GM12875 (cell line): ENCODE data around the gene PHGDH.

ENCODE experiments used
- H3K4me3 ChIP-seq: one replicate; pipeline ENCODE4 v1.5.1; 2011; ENCODE audit warnings: low read depth, low read length, control low read depth
- TF ChIP-seq, protein P1 (sequence below): IDR thresholded peaks from 2 replicates; pipeline ENCODE4 v1.5.1; 2011; ENCODE audit warnings: low read depth, mild to moderate bottlenecking, control low read depth, inconsistent platforms, low read length, moderate library complexity, borderline replicate concordance; ENCODE audit not compliant: insufficient read depth

PHGDH gene

DNA sequence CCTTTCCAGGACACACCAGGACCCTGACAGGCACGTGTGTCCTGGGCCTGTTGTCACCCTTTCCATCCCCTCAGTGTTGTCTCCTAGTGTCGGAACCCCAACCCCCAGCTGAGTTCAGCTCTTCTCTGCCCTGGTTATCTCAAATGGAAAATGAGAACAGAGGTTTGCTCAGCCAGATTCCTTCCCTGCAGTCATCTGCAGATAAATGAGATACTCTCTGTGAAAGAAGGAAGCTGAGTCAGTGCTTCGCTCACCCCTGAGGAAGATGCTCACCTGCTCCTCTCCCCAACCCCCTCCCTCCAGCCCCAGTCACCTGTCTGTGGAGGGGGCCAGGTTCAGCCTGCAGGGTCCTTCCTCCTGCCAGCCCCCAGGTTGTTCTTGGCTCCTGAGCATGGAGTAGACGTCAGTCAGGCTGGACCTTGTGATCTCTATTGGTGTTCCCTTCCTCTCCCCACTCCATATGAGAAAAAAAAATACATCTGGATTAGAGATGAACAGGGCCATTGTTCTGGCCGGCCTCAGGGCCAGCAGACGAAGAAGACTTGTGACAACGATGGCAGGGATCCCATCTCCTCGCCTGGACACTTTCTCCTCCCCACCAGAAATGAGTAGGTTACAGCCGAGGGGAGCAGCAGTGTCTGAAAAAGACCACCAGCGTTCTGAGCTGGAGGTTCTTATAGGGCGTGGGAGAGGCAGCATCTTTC, 20.9 kb downstream of the PHGDH start:
- no peak overlapping the region for H3K4me3 ChIP-seq
- TF ChIP-seq, protein P1, sequence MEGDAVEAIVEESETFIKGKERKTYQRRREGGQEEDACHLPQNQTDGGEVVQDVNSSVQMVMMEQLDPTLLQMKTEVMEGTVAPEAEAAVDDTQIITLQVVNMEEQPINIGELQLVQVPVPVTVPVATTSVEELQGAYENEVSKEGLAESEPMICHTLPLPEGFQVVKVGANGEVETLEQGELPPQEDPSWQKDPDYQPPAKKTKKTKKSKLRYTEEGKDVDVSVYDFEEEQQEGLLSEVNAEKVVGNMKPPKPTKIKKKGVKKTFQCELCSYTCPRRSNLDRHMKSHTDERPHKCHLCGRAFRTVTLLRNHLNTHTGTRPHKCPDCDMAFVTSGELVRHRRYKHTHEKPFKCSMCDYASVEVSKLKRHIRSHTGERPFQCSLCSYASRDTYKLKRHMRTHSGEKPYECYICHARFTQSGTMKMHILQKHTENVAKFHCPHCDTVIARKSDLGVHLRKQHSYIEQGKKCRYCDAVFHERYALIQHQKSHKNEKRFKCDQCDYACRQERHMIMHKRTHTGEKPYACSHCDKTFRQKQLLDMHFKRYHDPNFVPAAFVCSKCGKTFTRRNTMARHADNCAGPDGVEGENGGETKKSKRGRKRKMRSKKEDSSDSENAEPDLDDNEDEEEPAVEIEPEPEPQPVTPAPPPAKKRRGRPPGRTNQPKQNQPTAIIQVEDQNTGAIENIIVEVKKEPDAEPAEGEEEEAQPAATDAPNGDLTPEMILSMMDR: no peak

DNA sequence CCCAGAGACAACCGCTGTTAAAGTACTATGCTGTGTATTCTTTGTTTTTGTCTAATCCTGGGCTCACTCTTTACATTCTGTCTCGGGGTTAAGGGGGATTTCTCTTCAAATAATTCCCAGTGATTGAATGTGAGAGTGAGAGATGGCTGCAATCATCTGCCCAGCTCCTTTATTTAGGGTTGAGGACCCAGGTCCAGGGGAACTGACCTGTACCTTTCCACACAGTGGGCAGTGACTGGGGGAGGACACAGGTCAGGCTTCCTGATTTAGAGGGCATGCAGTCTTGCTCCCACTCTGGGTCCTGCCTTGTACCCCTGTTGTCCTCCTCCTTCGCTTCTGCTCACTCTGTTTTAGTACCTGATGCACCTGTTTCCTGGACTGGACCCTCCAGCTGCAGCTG, 22.0 kb downstream of the PHGDH start:
- TF ChIP-seq, protein P1: no peak
- no peak overlapping the region for H3K4me3 ChIP-seq

DNA sequence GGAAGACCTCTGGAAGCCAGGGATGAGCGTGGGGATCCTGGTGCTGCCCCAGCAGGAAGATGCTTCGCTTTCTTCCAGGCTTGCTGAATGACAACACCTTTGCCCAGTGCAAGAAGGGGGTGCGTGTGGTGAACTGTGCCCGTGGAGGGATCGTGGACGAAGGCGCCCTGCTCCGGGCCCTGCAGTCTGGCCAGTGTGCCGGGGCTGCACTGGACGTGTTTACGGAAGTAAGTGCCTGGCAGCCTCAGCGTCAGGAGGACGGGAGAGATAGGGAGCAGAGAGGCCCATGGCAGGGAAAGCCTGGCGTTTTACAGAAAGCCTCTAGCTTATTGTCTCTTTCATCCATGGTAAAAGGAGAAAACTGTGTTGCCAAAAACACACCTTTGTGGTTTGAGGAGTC, 23.5 kb downstream of the PHGDH start:
- H3K4me3 ChIP-seq: no peak overlapping the region
- TF ChIP-seq, protein P1: no peak

DNA sequence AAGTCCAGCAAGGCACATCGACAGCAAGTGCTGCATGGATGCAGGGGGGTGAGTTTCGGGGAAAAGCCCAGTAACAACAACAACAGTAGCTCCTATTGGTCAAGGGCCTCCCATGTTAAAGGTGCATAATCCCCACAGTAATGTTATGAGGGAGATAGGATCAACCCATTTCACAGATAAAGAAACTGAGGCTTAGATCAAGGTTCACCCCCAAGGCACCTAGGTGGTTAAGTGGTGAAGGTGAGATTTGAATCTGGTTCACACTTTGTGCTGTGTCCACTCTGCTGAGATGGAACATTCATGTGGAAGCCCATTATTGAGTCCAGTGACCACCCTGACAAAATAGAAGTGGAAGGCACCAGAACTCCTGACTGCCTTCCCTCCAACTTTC, 24.9 kb downstream of the PHGDH start:
- TF ChIP-seq, protein P1: no peak

DNA sequence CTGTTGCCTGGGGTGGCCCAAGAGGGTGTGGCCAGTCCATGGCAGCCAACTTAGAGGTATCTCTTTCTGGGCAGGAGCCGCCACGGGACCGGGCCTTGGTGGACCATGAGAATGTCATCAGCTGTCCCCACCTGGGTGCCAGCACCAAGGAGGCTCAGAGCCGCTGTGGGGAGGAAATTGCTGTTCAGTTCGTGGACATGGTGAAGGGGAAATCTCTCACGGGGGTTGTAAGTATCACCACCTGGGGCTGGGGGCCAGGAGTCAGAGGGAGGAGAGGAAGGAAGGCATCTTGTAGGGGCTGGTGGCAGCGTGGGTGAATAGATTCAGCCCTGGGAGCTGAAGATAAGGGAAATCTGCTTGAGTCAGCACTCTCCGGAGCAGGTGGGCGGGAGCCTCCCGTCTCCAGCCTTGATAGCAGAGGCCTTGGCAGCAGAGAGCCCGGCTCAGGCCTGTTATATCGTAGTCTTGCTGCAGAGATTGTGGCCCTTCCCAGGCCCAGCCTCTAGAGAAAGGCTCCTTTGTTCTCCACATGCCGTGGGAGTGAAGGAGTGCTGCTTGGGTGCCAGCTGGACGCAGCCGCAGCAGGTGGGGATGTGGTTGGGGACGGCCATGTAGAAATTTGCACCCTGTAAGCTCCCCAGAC, 25.4 kb downstream of the PHGDH start:
- TF ChIP-seq, protein P1: no peak
- no peak overlapping the region for H3K4me3 ChIP-seq

More for the DNA sequence above, 24.9 kb downstream of the PHGDH start:
- H3K4me3 ChIP-seq: no peak overlapping the region

DNA sequence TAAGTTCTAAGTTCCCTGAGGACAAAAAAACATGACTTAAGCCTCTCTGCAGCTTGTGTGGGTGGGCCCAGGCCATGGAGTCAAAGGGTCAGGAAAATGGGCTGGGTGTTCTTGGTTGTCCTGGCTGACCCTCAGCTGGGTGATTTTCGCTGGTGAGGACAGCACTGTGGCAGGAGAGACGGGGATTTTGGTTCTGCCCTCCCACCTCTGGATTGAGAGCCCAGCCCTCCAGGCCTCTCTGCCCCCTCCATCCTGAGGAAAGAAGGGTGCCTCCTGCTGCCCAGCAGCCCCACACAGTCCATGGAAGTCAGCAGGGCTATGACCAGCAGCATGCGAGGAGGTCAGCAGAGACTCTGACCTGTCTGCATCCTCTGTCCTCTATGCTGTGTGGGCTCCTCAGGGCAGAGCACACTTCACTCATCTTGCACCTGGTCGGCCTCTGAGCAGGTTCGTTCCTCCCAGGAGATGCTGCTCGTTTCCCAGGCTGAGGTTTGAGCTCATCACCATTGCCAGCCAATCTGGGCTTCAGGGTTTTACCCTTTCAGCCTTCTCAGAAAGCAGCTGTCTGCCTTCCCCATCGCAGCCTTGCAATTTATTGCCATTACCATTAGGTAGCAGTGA, 26.5 kb downstream of the PHGDH start:
- TF ChIP-seq, protein P1: no peak

More for the DNA sequence above, 26.5 kb downstream of the PHGDH start:
- no peak overlapping the region for H3K4me3 ChIP-seq
